T-helper 2 cell treated with Interferon-gamma antibody and Interleukin-4, amounts not matched to agents 100 ng/mL and 5 ng/mL, for 36 hours (primary cell): ENCODE results near the gene TUBB. TPM values are rescaled to one million over a fixed set of nuclear protein-coding genes. Genes with fewer than 3 reads are reported as not detected.

Experiments used
- total RNA-seq: library from RNA; stranded (reverse); gene quantifications from 2 replicates; pipeline ENCODE4 v1.2.3, GENCODE V29; 2022

Gene TUBB
- total RNA-seq, 1 donor from 2014 or later = 1,315 TPM

Other genes starting within 250 kb of the TUBB start
- gene HLA-E, start 230.8 kb upstream of the TUBB start, total RNA-seq = 483 and 485 TPM in 2 replicates
- gene GNL1, start 163.9 kb upstream of the TUBB start, total RNA-seq = 55.7 and 56.1 TPM in 2 replicates
- gene PRR3, start 163.1 kb upstream of the TUBB start, total RNA-seq = 23.3 and 24.6 TPM in 2 replicates
- 80.3 and 85.2 TPM in 2 replicates for gene ABCF1, start 148.9 kb upstream of the TUBB start, total RNA-seq
- gene PPP1R10, start 103.1 kb upstream of the TUBB start, total RNA-seq = 100 and 106 TPM in 2 replicates
- 40.2 and 43.2 TPM in 2 replicates for gene MRPS18B, start 102.5 kb upstream of the TUBB start, total RNA-seq
- 9.0 and 9.6 TPM in 2 replicates for gene ATAT1, start 93.5 kb upstream of the TUBB start, total RNA-seq
- 20.1 and 26.0 TPM in 2 replicates for gene C6orf136, start 73.2 kb upstream of the TUBB start, total RNA-seq
- gene DHX16, start 47.3 kb upstream of the TUBB start, total RNA-seq = 44.4 and 47.6 TPM in 2 replicates
- gene PPP1R18, start 33.7 kb upstream of the TUBB start, total RNA-seq = 247 TPM in 2 replicates
- gene NRM, start 29.4 kb upstream of the TUBB start, total RNA-seq = 33.5 and 35.1 TPM in 2 replicates
- 72.7 and 79.0 TPM in 2 replicates for gene MDC1, start 3.1 kb upstream of the TUBB start, total RNA-seq
- gene FLOT1, start 22.3 kb downstream of the TUBB start, total RNA-seq = 126 and 132 TPM in 2 replicates
- 20.9 and 21.6 TPM in 2 replicates for gene IER3, start 24.2 kb downstream of the TUBB start, total RNA-seq
- gene DDR1, start 164.2 kb downstream of the TUBB start, total RNA-seq = 6.6 and 8.7 TPM in 2 replicates
- 29.8 and 32.1 TPM in 2 replicates for gene GTF2H4, start 187.9 kb downstream of the TUBB start, total RNA-seq
- gene VARS2, start 193.9 kb downstream of the TUBB start, total RNA-seq = 40.4 and 42.1 TPM in 2 replicates
- gene SFTA2, start 211.8 kb downstream of the TUBB start, total RNA-seq = not detected in 2 replicates
- not detected in 2 replicates for gene MUCL3, start 220.6 kb downstream of the TUBB start, total RNA-seq